Neural progenitor cell (in vitro differentiated cells): ENCODE data around the gene AFG1L.

ENCODE experiments used
- EZH2 ChIP-seq: fragments of 200-600 bp; sonication (generic); IDR thresholded peaks from 2 replicates; pipeline ENCODE4 v1.6.1; 2017; ENCODE audit warnings: antibody characterized with exemption, mild to moderate bottlenecking, moderate library complexity
- TF ChIP-seq, protein P1 (sequence below): fragments of 200-600 bp; sonication (generic); IDR thresholded peaks from 2 replicates; pipeline ENCODE4 v1.5.1; 2017; ENCODE audit warnings: antibody characterized with exemption, mild to moderate bottlenecking

DNA sequence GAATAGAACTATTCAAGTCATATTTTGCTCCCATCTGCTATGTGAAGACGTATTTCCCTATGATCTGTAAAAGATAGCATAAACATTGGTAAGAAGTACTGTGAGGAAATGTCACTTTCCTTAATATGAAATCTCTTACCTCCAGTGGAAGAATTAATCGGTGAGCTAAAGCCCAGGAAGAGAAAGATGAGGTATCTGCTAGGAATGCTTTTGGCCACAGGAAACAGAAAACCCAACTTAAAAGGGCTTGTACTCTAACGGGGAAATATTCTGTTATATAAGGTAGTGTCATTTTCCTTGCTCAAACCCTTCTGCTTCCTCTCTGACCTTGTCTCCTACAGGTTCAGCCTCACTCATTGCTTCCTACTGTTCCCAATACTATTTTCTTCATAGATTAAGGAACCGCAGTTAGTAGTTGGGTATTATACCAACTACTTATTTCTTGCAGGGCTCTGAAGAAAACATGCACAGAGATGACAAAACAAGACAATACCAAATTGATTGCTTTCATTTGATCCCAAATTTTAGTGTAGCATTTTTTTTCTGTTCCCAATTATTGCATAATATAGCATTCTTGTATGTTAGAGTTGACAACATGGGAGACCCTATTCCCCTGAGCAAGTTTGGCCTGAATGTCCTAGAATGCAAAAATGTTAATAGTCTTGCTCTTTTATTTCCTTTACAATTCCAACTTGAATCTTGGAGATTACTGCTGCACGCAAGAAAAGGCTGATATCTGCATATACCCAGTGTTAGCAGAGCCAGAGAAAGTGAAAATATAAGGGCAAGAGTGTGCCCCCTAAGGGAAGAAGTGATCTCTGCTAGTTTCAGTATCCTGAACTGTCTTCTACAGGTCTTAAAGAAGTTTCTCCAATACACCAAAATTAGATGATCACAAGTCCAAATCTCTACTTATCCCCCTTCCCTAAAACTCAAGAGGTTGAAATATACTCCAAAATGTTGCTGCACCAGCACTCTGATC is 65.3 kb downstream of the AFG1L start:
- TF ChIP-seq, protein P1, sequence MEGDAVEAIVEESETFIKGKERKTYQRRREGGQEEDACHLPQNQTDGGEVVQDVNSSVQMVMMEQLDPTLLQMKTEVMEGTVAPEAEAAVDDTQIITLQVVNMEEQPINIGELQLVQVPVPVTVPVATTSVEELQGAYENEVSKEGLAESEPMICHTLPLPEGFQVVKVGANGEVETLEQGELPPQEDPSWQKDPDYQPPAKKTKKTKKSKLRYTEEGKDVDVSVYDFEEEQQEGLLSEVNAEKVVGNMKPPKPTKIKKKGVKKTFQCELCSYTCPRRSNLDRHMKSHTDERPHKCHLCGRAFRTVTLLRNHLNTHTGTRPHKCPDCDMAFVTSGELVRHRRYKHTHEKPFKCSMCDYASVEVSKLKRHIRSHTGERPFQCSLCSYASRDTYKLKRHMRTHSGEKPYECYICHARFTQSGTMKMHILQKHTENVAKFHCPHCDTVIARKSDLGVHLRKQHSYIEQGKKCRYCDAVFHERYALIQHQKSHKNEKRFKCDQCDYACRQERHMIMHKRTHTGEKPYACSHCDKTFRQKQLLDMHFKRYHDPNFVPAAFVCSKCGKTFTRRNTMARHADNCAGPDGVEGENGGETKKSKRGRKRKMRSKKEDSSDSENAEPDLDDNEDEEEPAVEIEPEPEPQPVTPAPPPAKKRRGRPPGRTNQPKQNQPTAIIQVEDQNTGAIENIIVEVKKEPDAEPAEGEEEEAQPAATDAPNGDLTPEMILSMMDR, result peak; percentile 43
- TF ChIP-seq EZH2, result no peak
